Cardiac fibroblast (primary cell): ENCODE data around the gene RPL37A.

ENCODE experiments used
- DNase-seq, 2 donors: peaks; one replicate each; pipeline versions ENCODE4 v3.0.0 to v3.0.0-alpha.2; 2010; ENCODE audit warnings: low read depth in 2 of 2
- H3K4me3 ChIP-seq, 2 donors: replicated peaks in 1 of 2; 1 replicate in 1 of 2; 2 replicates in 1 of 2; pipeline ENCODE4 v1.5.1; 2011; ENCODE audit warnings: low read depth in 2 of 2, low read length in 2 of 2, mild to moderate bottlenecking in 2 of 2, moderate library complexity in 1 of 2
- TF ChIP-seq, protein P1 (sequence below): IDR thresholded peaks from one replicate; pipeline ENCODE4 v1.5.1; 2011; ENCODE audit warnings: low read depth, mild to moderate bottlenecking, low read length, inconsistent platforms

RPL37A gene

GRCh38 chr2:216498379-216499352 is at the start of gene RPL37A:
Gene RPL37A, plus strand, starts transcription at chr2:216498844. Its CDS starts 31 bp downstream, at chr2:216498875.
- H3K4me3 ChIP-seq, result peak within 1 kb of the TSS; percentile 74 to 85
- DNase-seq, result peak; percentile 98
- TF ChIP-seq, protein P1, sequence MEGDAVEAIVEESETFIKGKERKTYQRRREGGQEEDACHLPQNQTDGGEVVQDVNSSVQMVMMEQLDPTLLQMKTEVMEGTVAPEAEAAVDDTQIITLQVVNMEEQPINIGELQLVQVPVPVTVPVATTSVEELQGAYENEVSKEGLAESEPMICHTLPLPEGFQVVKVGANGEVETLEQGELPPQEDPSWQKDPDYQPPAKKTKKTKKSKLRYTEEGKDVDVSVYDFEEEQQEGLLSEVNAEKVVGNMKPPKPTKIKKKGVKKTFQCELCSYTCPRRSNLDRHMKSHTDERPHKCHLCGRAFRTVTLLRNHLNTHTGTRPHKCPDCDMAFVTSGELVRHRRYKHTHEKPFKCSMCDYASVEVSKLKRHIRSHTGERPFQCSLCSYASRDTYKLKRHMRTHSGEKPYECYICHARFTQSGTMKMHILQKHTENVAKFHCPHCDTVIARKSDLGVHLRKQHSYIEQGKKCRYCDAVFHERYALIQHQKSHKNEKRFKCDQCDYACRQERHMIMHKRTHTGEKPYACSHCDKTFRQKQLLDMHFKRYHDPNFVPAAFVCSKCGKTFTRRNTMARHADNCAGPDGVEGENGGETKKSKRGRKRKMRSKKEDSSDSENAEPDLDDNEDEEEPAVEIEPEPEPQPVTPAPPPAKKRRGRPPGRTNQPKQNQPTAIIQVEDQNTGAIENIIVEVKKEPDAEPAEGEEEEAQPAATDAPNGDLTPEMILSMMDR, result no peak

DNA sequence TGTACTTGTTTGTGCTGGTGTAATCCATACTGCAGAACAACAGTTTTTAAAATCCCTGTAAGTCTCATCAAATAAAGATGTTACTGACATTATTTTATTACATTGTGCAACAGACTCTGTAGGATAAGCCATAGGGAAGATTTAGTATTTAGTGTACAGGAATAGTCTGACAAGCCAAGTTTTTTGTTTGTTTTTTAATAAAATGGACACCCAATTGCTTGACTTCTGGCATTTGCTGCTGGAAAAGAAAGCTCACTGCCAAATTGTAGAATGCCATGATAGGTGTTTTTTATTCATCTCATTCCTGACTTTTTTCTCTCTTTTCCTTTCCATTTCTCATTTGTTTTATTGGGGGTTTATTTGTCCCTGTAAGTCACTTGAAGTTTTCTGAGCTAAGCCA is 48.3 kb upstream of the RPL37A start:
- DNase-seq, result no peak
- TF ChIP-seq, protein P1, result no peak

DNA sequence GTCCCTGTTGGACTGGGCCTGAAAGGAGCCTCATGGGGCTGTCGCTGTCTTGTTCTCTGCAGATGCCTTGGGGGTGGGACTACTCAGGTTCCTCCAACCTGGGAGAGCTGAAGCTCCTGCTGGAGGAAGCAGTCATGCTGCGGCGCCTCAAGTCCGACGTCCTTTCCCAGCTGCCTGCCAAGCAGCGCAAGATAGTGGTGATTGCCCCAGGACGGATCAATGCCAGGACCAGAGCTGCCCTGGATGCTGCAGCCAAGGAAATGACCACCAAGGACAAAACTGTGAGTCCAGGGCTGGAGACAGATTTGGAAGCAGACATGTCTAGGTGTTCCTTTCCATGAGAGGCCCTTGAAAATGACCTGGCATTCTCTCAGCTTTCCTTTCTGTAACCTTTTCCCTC is 47.9 kb upstream of the RPL37A start:
- no peak for DNase-seq
- H3K4me3 ChIP-seq, result no peak overlapping the region
- TF ChIP-seq, protein P1, result no peak

More for the DNA sequence above, 48.3 kb upstream of the RPL37A start:
- H3K4me3 ChIP-seq, result no peak overlapping the region

DNA sequence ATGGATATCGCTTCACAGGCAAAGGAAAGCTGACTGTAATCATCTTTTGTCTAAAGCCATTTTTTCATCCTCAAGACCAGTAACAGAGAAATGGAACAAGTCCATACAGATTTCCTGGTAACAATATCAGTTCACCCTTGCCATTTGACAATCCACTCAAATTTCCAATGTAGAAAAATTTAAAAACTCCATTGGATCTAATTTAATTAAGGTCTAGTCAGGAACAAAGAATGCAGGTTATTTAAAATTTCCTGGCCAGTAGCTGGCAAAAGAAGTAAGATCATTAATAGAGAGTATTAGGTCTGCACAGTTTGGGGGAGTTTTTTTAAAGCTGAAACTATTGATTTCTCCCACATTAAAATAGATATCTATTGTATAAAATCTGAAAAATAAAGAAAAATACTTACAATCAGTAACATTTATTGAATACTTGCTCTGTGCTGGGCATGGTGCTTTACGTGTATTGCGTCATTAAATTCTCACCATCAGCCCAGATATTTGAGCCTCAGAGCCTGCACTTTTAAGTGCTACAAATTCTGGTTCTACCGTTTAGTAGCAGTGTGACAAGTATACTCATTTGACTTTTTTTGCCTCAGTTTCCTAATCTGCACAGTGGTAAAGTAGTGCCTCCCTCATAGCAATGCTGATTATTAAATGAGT is 44.6 kb upstream of the RPL37A start:
- TF ChIP-seq, protein P1, result no peak
- no peak overlapping the region for H3K4me3 ChIP-seq
- DNase-seq, result no peak

DNA sequence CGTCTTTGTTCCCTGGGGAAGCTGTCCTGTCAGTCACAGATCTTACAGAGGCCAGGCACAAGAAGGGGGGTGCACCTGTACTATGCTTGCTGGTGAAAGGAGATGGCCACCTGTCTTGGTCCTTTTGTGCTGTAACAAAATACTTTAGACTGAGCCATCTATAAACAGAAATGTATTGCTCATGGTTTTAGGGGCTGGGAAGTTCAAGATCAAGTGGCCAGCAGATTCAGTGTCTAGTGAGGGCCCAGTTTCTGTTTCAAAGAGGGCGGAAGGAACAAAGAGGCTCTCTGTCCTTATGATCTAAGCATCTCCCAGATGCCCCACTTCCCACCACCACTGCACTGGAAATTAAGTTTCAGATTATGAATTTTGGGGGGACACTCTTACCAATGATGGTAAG is 35.5 kb upstream of the RPL37A start:
- DNase-seq, result no peak
- TF ChIP-seq, protein P1, result no peak
- H3K4me3 ChIP-seq, result no peak overlapping the region

GRCh38 chr2:216464104-216464720 is 34.4 kb upstream of the RPL37A start:
- no peak for DNase-seq
- TF ChIP-seq, protein P1, result no peak
- no peak overlapping the region for H3K4me3 ChIP-seq
